HS-5 (cell line): Measurements from ENCODE around the gene ARL4A.

Experiments
- DNase-seq: peaks from one replicate; pipeline ENCODE4 v3.0.0-alpha.2; 2012; ENCODE audit warnings: low read depth

The ARL4A gene

DNA sequence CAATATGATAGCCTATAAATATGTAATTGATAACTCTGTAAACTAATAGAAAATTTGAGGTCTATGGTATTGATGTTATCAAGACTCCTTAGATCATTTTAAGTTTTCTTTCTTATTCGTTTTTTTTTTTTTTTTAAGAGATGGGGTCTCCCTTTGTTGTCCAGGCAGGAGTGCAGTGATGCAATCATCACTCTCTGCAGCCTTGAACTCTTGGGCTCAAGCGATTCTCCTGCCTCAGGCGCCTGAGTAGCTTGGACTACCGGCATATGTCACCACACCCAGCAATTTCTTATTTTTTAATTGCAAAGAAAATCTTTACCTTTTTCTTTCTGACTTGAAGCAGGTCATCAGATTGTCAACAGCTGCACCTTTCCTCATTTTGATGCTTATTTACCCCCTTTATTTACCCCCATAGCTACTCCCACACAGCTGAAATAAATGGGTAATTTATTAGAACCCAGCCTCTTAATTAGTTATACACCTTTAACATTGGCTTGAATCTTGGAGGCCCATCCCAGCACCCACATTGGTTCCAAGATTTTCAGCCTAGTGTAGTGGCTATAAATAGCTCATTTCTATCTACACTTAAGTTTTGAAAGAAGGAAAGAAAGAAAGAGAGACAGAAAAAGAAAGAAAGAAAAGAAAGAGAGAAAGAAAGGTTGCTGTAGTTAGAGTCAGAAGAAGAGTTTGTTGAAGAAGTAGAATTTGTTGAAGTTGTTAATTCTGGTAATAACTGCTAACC is 38.3 kb downstream of the ARL4A start:
- DNase-seq = no peak

DNA sequence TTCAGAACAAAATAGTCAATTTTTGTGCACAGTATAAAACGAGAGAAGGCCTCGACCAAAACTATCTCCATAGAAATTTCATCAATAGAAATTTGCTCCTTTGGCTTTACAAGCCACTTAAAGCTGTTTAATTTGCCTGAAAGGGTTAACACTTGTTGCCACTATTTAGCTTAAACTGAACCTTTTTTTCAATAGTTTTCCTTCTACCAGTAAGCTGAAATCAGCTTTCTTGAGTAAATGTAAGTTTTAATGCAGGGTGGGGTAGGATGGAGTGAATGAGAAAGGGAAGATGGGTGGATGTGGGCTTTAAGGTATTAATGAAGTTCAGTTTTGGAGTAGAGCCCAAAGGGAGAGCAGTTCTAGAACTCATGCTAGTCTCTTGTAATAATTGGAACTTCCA is 39.5 kb downstream of the ARL4A start:
- DNase-seq = no peak

DNA sequence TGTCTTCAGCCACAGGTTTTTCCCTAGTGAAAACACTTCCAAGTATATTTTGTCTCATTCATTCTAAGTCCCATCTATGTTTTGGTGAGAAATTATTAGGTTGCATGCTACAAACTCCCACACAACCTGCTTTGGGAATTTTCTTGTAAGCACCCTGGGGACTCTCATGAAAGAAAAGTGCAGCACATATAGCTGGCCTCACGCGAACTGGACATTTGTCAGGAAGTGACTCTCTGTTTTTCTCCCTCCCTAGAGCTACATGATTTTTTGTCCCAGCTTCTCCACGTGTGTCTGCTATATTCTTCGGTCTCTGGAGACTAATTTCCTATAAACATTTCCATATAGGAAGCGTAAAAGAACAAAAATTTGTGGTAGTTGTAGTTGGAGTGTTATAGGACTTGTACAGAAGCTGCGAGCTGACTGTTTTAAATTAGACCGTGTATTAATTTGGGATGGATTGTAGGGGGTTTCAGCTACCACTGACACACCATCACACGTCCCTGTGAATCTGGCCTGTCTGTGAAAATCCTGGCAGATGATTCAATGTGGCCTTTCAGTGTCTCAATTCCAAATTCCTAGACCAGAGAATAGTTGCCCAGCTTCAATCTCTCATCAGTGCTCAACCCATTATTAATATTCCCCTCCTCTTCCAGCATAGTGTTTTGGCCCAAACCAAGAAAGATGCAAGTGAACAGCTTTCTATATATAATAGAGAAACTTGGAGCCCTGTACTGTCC is 40.2 kb downstream of the ARL4A start:
- DNase-seq = no peak

DNA sequence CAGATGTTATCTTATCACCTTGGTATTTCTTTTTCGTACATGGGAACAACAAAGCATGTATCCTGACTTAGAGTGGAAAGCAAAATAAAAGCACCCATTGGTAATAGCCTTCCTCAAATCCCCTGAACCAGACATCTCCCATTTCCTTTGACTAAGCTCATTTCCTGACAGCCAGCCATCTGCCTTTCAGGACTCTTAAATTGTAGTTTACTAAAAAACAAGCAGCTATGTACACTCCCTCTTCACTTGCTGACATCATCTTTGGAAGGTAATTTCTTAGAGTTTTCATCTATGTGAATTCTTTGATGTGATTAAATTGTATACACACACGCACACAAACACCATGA is 40.7 kb downstream of the ARL4A start:
- no peak for DNase-seq

DNA sequence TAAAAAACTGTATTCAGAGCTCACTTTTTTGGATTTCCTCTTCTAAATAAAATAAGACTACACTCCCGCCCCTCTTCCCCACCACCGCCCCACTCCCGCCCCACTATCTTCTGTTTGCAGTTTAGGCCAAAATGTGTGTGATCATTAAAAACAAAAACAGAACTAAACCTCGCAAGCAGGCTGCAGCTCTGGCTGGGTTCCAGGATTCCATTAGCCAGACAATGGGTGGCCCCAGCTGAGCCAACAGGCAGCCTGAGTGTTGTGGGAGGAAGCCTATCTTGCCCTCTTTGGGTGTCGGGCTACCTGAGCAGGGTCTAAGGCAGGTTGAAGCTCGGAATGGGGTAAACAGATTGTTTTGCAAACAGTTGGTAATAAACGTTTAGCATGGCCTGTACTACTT is 41.7 kb downstream of the ARL4A start:
- DNase-seq = no peak

DNA sequence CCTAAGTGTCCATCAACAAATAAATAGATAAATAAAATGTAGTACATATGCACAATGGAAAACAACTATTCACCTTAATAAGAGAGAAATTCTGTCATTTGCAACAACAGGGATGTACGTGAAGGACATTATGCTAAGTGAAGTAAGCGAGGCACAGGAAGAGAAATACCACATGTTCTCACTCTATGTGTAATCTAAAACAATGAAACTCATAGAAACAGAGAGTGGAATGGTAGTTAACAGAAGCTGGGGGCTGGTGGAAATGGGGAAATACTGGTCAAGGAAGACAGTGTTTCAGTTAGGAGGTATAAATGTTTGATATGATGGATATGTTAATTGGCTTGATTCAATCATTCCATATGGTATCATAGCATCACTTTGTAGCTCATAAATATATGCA is 43.1 kb downstream of the ARL4A start:
- no peak for DNase-seq

DNA sequence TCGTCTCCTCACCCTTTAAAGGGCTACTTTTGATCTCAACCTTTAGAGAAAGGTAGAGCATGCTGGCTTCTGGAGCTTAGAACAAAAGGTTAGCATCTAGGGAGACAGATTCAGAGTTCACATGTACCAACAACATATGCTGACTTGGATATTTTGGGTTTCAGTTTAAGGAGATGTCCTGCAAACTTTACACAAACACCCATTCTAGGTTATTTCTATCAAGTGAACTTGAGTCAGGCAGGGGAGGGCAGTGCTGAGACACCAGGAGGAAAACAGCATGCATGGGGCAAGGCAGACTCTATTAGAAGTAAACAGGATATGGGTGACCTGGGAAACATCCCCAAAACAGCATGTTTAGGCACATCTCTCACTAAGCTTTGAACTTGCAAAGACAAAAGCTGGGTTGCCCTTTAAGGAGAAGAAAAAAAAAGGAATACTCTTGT is 43.8 kb downstream of the ARL4A start:
- no peak for DNase-seq

DNA sequence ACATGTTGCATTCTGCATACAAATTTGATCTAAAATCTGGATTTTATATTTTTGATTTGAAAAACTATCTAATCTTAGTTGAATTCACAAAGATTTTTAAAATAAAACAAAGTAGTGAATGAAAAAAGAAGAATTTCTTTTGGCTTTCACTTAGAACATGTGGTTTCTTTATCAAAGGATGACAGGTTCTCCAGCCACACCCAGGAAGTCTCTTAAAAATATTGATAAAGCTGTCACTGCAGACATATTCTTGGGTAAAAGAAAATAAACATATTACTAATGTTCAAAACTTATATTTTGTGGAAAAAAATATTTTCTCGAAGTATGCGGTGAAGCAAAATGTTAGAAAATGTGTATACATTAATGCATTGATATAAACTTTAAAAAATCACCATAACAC is 44.3 kb downstream of the ARL4A start:
- no peak for DNase-seq

DNA sequence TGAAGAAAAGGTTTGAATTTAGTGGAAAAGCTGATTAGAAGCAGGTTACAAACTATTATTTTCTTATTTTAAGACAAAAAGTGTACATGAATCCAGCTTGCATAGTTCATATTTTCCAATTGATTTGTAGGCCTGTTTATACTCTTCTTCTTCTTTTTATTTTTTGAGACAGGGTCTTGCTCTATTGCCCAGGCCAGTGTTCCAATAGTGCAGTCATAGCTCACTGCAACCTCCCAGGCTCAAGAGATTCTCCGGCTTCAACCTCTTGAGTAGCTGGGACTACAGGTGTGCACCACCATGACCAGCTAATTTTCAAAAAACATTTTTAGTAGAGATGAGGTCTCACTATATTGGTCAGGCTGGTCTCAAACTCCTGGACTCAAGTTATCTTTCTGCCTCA is 45.0 kb downstream of the ARL4A start:
- DNase-seq = no peak

DNA sequence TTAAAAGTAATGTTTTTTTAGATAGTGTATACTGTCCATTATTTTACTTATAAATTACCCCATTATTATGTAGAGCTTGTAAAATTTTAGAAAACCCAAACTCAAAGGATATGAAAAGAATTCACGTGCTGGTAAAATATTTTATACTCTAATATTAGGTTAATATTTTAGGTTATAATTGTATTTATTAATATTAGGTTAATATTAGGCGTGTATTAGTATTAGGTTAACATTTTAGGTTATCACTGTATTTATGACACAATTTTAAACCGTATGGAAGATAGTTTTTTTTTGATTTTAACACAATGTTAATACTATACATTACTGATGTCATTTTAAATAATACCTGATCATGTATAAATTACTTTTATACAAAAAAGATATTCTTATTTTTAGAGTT is 48.5 kb downstream of the ARL4A start:
- DNase-seq = no peak

DNA sequence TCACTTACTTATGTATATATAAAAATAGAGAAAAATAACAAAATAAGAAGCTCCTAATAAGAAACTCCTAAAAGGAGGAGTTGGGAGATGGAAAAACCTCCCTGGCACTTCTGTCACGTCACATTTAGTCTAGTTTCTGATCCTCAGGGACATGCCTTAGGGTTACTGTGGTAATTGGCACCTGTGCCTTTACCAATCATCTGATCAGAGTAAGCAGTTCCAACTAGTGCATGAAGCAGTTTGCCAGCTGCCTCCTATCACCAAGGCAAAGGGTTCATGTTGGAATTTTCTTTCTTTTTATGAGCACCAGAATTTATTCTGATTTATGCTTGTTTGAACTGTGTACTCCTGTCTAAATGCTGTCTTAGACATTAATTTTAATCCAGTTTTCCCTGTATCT is 49.9 kb downstream of the ARL4A start:
- DNase-seq = no peak

DNA sequence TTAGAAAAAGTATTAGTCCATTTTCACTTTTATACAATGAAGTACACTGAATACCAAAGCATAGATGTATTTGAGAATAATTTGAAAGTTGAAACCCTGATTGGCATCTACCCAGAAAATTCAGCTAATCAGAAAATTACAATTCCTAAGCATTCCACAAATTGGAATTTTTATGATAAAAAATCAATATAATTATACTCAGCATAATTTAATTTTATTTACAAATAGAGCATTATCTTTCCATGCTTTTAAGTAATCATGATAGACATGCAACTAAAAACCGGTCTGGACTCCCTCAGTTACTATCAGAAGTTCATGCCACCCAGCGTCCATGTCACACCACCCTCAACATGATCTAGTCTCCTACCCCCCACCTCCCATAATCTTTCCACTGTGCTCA is 50.4 kb downstream of the ARL4A start:
- DNase-seq = no peak

DNA sequence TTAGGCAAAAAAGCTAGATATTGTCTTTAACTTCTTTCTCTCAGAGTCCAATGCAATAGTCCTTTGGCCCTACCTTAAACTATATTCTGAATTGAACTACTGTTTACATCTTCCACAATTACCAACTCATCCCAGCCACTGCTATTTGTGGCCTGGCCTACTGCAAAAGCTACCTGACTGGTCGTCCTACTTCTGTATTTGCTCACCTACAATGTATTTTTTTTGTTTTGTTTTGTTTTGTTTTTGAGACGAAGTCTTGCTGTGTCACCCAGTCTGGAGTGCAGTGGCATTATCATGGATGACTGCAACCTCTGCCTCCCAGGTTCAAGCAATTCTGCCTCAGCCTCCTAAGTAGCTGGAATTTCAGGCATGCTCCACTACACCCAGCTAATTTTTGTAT is 51.2 kb downstream of the ARL4A start:
- DNase-seq = no peak
